Activated CD4-positive, alpha-beta T cell treated with anti-CD3 and anti-CD28 coated beads for 4 hours (primary cell): ENCODE measurements around the gene CNOT10.
"Not testable (repeated sequence)": the region's sequence is repeated elsewhere in the genome, so short reads cannot be mapped to it uniquely, and the experiment has no call there.

Source experiments
- DNase-seq, 2 donors: peaks; one replicate each; pipeline ENCODE4 v3.0.0-alpha.2; 2020

CNOT10 gene

GRCh38 chr3:32684800-32685542 is at the start of gene CNOT10:
Gene CNOT10, plus strand, starts transcription at chr3:32685188. Its CDS starts 273 bp downstream, at chr3:32685461.
- DNase-seq: peak; percentile 91 to 92

- no peak for DNase-seq
Measured at GRCh38 chr3:32640939-32641338, 44.0 kb upstream of the CNOT10 start.

DNA sequence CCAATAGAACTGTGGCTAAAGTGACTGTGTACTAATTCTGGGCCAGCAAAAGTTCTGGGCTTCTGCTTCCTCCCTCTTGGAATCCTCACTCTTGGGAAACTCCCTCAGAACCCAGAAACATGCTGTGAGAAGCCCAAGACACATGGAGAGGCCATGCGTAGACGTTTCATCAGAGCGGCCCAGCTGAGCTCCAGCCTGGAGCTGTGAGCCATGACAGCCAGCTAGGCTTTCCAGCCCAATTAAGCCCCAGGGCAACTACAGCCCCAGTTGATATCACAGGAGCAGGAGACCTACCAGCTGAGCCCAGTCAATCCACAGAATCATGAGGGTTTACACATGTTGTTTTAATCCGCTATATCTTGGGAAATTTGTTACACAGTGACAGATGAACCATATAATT is 43.6 kb upstream of the CNOT10 start:
- no peak for DNase-seq

GRCh38 chr3:32643354-32643753 is 41.6 kb upstream of the CNOT10 start:
- no peak for DNase-seq

GRCh38 chr3:32643816-32644215 is 41.2 kb upstream of the CNOT10 start:
- DNase-seq: no peak

- DNase-seq: no peak
Measured at GRCh38 chr3:32644380-32644779, 40.6 kb upstream of the CNOT10 start.

- no peak for DNase-seq
Measured at GRCh38 chr3:32646761-32647160, 38.2 kb upstream of the CNOT10 start.

- not testable (repeated sequence) for DNase-seq
Measured at GRCh38 chr3:32652337-32653100, 32.5 kb upstream of the CNOT10 start.

- DNase-seq: no peak
Measured at GRCh38 chr3:32655167-32655566, 29.8 kb upstream of the CNOT10 start.

GRCh38 chr3:32660634-32661033 is 24.4 kb upstream of the CNOT10 start:
- no peak for DNase-seq

DNA sequence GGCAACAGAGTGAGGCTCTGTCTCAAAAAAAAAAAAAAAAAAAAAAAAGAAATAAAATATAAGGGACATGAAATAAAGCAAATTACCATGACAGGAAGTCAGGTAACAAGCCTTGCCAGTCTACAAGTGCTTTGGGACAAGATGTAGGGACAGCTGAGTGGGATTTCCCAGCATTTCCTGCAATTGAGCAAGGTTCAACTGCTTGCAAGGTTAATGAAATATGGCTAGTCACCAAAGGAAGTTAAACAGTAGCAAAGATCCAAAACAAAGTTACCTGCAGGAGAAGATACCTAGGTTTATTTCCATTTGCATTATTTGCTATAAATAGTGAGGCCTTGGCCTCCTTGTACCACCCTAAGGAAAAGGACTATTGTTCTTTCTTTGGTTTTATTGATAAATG is 22.3 kb upstream of the CNOT10 start:
- DNase-seq: no peak

DNA sequence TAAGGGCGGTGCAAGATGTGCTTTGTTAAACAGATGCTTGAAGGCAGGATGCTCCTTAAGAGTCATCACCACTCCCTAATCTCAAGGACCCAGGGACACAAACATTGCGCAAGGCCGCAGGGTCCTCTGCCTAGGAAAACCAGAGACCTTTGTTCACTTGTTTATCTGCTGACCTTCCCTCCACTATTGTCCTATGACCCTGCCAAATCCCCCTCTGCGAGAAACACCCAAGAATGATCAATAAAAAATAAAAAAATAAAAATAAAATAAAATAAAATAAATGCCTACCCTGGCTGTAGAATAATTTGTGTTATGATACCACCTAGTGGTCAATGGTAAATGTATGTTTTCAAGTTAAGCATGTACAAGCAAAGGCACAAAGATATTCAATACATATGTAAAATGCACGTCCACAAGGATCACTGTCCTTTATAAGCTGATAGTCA is 20.3 kb upstream of the CNOT10 start:
- DNase-seq: not testable (repeated sequence)

DNA sequence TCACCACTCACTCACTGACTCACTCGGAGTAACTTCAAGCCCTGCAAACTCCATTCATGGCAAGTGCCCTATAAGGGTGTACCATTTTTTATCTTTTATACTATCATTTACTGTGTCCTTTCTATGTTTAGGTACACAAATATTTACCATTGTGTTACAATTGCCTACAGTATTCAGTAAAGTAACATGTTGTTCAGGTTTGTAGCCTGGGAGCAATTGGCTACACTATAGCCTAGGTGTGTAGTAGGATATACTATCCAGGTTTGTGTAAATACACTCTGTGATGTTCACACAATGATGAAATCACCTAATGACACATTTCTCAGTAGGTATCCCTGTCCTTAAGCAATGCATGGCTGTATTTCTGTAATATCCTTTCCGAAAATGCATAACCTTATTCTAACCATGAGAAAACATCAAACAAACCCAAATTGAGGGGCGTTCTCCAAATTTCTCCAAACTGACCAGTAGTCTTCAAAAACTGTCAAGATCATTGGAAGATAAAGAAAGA is 17.9 kb upstream of the CNOT10 start:
- no peak for DNase-seq

DNA sequence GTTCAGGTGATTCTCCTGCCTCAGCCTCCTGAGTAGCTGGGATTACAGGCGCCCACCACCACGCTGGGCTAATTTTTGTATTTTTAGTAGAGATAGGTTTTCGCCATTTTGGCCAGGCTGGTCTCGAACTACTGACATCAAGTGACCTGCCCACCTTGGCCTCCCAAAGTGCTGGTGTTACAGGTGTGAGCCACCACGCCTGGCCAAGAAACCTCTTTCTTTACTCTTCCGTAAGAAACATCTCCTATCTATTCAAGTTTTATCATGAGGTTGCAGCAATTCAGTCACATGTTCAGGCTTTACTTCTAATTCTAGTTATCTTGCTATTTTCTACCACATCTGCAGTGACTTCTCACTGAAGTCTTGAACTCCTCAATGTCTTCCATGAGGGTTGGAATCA is 15.8 kb upstream of the CNOT10 start:
- DNase-seq: not testable (repeated sequence)

DNA sequence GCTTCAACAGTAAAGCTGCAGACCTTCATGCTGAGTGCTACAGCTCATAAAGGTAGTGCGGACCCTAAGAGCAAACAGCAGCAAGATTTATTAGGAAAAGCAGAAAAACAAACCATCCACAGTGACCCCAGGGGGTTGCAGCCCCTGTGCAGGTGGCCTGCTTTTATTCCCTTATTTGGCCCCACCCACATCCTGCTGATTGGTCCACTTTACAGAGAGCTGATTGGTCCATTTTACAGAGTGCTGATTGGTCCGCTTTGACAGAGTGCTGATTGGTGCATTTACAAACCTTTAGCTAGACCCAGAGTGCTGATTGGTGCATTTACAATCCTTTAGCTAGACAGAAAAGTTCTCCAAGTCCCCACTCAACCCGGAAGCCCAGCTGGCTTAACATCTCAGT is 11.3 kb upstream of the CNOT10 start:
- DNase-seq: not testable (repeated sequence)

GRCh38 chr3:32675164-32675563 is 9.8 kb upstream of the CNOT10 start:
- DNase-seq: no peak

GRCh38 chr3:32675650-32676049 is 9.3 kb upstream of the CNOT10 start:
- DNase-seq: no peak

DNA sequence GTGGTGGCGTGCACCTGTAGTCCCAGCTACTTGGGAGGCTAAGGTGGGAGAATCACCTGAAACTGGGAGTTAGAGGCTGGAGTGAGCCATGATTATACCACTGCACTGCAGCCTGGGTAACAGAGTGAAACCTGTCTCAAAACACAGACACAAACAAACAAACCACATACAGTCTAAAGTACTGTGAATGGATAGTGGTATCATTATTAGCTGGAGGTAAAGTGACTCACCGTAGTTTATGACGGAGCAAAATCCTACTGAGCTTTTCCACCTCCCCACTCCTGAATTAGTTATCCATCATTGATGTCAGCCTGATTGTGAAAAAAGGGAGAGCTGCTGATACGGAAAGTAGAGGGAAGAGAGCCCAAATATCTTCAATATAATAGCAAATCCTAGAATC is 3.2 kb upstream of the CNOT10 start:
- DNase-seq: no peak

GRCh38 chr3:32684029-32684799 is 774 bp upstream of the CNOT10 start:
- DNase-seq: no peak

- no peak for DNase-seq
Measured at GRCh38 chr3:32685543-32686185, 676 bp downstream of the CNOT10 start.

DNA sequence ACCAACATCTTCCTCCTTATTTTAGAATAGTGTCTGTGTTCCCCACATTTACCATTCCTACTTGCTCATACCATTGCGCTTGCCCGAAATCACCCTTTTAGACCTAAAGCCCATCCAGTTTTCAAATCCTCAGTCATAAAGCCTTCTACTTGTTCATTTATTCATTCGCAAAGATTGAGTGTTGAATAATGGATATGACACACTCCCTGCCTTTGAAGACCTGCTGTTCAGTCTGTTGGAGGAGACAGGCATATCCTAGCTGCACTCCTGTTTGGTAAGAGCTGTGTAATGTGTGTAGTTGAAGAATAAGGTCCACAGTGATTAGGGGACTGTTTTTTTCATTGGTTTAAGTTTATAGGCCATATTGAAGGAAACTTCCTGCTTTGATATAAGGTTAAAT is 1.7 kb downstream of the CNOT10 start:
- no peak for DNase-seq

DNA sequence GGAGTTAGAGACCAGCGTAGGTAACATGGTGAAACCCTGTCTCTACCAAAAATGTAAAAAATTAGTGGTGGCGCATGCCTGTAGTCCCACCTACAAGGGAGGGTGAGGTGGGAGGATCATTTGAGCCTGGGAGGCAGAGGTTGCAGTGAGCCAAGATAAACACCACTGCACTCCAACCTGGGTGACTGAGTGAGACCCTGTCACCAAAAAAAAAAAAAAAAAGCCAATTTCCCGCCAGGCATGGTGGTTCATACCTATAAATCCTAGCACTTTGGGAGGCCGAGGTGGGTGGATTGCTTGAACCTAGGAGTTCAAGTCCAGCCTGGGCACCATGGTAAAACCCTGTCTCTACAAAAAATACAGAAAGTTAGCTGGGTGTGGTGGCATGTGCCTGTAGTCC is 6.9 kb downstream of the CNOT10 start:
- DNase-seq: no peak

DNA sequence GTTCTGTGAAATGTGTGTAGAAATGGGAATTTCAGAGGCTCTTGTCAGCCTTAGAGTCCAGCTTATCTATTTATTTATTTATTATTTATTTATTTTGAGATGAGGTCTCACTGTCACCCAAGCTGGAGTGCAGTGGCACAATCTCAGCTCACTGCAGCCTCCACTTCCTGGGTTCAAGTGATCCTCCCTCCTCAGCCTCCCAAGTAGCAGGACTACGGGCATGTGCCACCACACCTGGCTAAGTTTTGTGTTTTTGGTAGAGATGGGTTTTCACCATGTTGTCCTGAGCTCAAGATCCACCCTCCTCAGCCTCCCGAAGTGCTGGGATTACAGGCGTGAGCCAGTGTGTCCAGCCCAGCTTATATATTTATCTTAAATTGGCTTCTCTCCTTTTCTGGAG is 11.5 kb downstream of the CNOT10 start:
- DNase-seq: no peak
